PC-3 (cell line): Measurements from ENCODE around the gene FRG1. TPM values are rescaled to one million over a fixed set of nuclear protein-coding genes. Genes with fewer than 3 reads are reported as not detected.
"Not testable (repeated sequence)": the region's sequence is repeated elsewhere in the genome, so short reads cannot be mapped to it uniquely, and the experiment has no call there.

ENCODE experiments used
- ATAC-seq: fragments of 200-7000 bp; cut with Tn5 transposase; 2 replicates; pipeline ENCODE4 v1.9.1; 2020; ENCODE audit warnings: mild to moderate bottlenecking, moderate library complexity
- BruUV-seq: library from RNA; stranded (reverse); fragments of 400-500 nt; replicated peaks from 2 replicates; lab custom pipeline; 2021; lab: Mats Ljungman, UMichigan
- CTCF ChIA-PET: fragments of 300-600 bp; sonication (Branson Sonifier 250); formaldehyde crosslinking; loops from one replicate; lab custom pipeline; 2022; ENCODE audit warnings: antibody characterized with exemption; lab: Charles Lee
- POLR2A ChIA-PET: fragments of 300-600 bp; sonication (Branson Sonifier 250); formaldehyde crosslinking; loops from one replicate; lab custom pipeline; 2022; ENCODE audit warnings: antibody characterized with exemption; ENCODE audit not compliant: unreplicated experiment; lab: Charles Lee
- DNase-seq: peaks from one replicate; pipeline ENCODE4 v3.0.0-alpha.2; 2015
- H2AFZ ChIP-seq: fragments of 300-600 bp; sonication (generic); 2 replicates; pipeline ENCODE4 v1.6.0; 2016; ENCODE audit warnings: antibody characterized with exemption, low read length
- H3F3A ChIP-seq: fragments of 300-600 bp; sonication (generic); one replicate; pipeline ENCODE4 v1.6.0; 2017; ENCODE audit warnings: antibody characterized with exemption, low read length, control low read depth, mild to moderate bottlenecking; ENCODE audit not compliant: unreplicated experiment
- H3K27ac ChIP-seq: fragments of 300-600 bp; sonication (generic); 2 replicates; pipeline ENCODE4 v1.5.1; 2016; ENCODE audit warnings: mild to moderate bottlenecking, low read length
- H3K27me3 ChIP-seq: fragments of 300-600 bp; sonication (generic); 2 replicates; pipeline ENCODE4 v1.6.1; 2016; ENCODE audit warnings: low read length, mixed read lengths
- H3K36me3 ChIP-seq: fragments of 300-600 bp; sonication (generic); 2 replicates; pipeline ENCODE4 v1.6.1; 2016; ENCODE audit warnings: low read depth, mixed run types, low read length, mixed read lengths
- H3K4me1 ChIP-seq: fragments of 300-600 bp; sonication (generic); 2 replicates; pipeline ENCODE4 v1.5.1; 2016; ENCODE audit warnings: low read length; ENCODE audit not compliant: insufficient read depth
- H3K4me2 ChIP-seq: fragments of 300-600 bp; sonication (generic); 2 replicates; pipeline ENCODE4 v1.6.0; 2016; ENCODE audit warnings: low read length
- H3K4me3 ChIP-seq: fragments of 300-600 bp; sonication (generic); 2 replicates; pipeline ENCODE4 v1.5.1; 2016; ENCODE audit warnings: mild to moderate bottlenecking, low read length, mixed read lengths
- H3K79me2 ChIP-seq: fragments of 300-600 bp; sonication (generic); 2 replicates; pipeline ENCODE4 v1.6.1; 2017; ENCODE audit warnings: low read length, mixed read lengths
- H3K9ac ChIP-seq: fragments of 300-600 bp; sonication (generic); 2 replicates; pipeline ENCODE4 v1.6.0; 2016; ENCODE audit warnings: mild to moderate bottlenecking, low read length
- H3K9me2 ChIP-seq: fragments of 300-600 bp; sonication (generic); replicated peaks from 2 replicates; pipeline ENCODE4 v1.6.1; 2016; ENCODE audit warnings: mixed run types, low read length, mixed read lengths
- H3K9me3 ChIP-seq: fragments of 300-600 bp; sonication (generic); 2 replicates; pipeline ENCODE4 v1.6.1; 2016; ENCODE audit warnings: low read length, mixed read lengths
- H4K20me1 ChIP-seq: fragments of 300-600 bp; sonication (generic); 2 replicates; pipeline ENCODE4 v1.6.1; 2016; ENCODE audit warnings: low read length, mixed read lengths
- EZH2phosphoT487 ChIP-seq: fragments of 300-600 bp; sonication (generic); IDR thresholded peaks from 2 replicates; pipeline ENCODE4 v1.6.1; 2018; ENCODE audit warnings: mild to moderate bottlenecking, antibody characterized with exemption, low read length, borderline replicate concordance
- intact Hi-C: fragments of 100-400 bp; cut with micrococcal nuclease; formaldehyde crosslinking; loops from 2 replicates; pipeline ENCODE4 v1.9.0; 2023
- total RNA-seq: library from RNA; depleted of rRNA; stranded (reverse); fragments of >200 nt; gene quantifications from 2 replicates; pipeline ENCODE4 v1.2.3, GENCODE V29; 2014; rRNA removed

Gene FRG1
- total RNA-seq, 1 experiment from 2014 or later = 19.0 TPM

- Histone ChIP-seq H3K4me3 (no peak overlapping the region), H3K36me3 (no peaks in the 10 kb centered on the region), H3K4me1 (no peaks in the 10 kb centered on the region), H4K20me1 (no peaks in the 10 kb centered on the region), H3K27me3 (no peaks in the 10 kb centered on the region), H2AFZ (no peak overlapping the region), H3K27ac (no peak overlapping the region), H3K9me2 (no peaks in the 10 kb centered on the region), H3K9me3 (no peaks in the 10 kb centered on the region), H3K79me2 (no peaks in the 10 kb centered on the region), H3K9ac (no peak overlapping the region), H3F3A (no peaks in the 10 kb centered on the region), H3K4me2 (no peak overlapping the region)
- DNase-seq = no peak
- no TSS peak for BruUV-seq
- no peak for ATAC-seq
- no peak for TF ChIP-seq EZH2phosphoT487
- ChIA-PET CTCF (no interaction called here), POLR2A (no interaction called here)
- intact Hi-C loops = no loop called here
Measured at GRCh38 chr4:189988877-189989431, 48.3 kb downstream of the FRG1 start.

- not testable (repeated sequence) for ATAC-seq
Measured at GRCh38 chr4:189989941-189990340, 49.3 kb downstream of the FRG1 start.

More at GRCh38 chr4:189989941-189990340, 49.3 kb downstream of the FRG1 start:
- H3K9ac ChIP-seq, H4K20me1 ChIP-seq, H2AFZ ChIP-seq, POLR2A ChIA-PET, H3K4me2 ChIP-seq, CTCF ChIA-PET, BruUV-seq, intact Hi-C loops, H3K4me3 ChIP-seq, H3K36me3 ChIP-seq, H3K9me2 ChIP-seq, H3K79me2 ChIP-seq, H3F3A ChIP-seq, DNase-seq, H3K4me1 ChIP-seq, H3K9me3 ChIP-seq, H3K27me3 ChIP-seq, H3K27ac ChIP-seq: not testable (repeated sequence)

Other genes with a start within 250 kb of the FRG1 start
- 0.47 and 0.86 TPM in 2 replicates for gene FRG2, start 86.4 kb downstream of the FRG1 start, total RNA-seq
- not detected in 2 replicates for gene DBET, start 123.6 kb downstream of the FRG1 start, total RNA-seq
- not detected in 2 replicates for gene DUX4, start 232.9 kb downstream of the FRG1 start, total RNA-seq